Stimulated activated naive B cell treated with anti-CD40 and anti-IgM and Interleukin-4, amounts not matched to agents 10 μg/mL and 1 μg/mL and 100 μg/mL, for 72 hours (primary cell): ENCODE data around the gene ZNF17.

Experiments used
- ATAC-seq, 2 donors: fragments of 150-1000 bp; cut with Tn5 transposase; replicated peaks; 2 replicates each; pipeline ENCODE4 v1.10.0; 2021; ENCODE audit warnings: moderate library complexity in 1 of 2
- DNase-seq: peaks from one replicate; pipeline ENCODE4 v3.0.0; 2021
- H3K27ac Mint-ChIP-seq: one replicate; pipeline ENCODE4 v1.8.0; 2022; ENCODE audit warnings: mild to moderate bottlenecking, mixed read lengths
- H3K27me3 Mint-ChIP-seq, 2 donors: one replicate each; pipeline ENCODE4 v1.8.0; 2022; ENCODE audit warnings: mixed read lengths in 2 of 2
- H3K36me3 Mint-ChIP-seq, 2 donors: one replicate each; pipeline ENCODE4 v1.8.0; 2022; ENCODE audit warnings: mixed read lengths in 2 of 2, mild to moderate bottlenecking in 1 of 2
- H3K4me1 Mint-ChIP-seq, 2 donors: one replicate each; pipeline ENCODE4 v1.8.0; 2022; ENCODE audit warnings: mixed read lengths in 2 of 2, mild to moderate bottlenecking in 1 of 2
- H3K4me3 Mint-ChIP-seq, 2 donors: one replicate each; pipeline ENCODE4 v1.8.0; 2022; ENCODE audit warnings: mild to moderate bottlenecking in 2 of 2, mixed read lengths in 2 of 2, moderate library complexity in 1 of 2
- H3K9me3 Mint-ChIP-seq, 2 donors: one replicate each; pipeline ENCODE4 v1.8.0; 2022; ENCODE audit warnings: mixed read lengths in 2 of 2, mild to moderate bottlenecking in 1 of 2

The ZNF17 gene

GRCh38 chr19:57389730-57390598, 21.0 kb upstream of the ZNF17 start, which contains the start of gene ZNF548:
Gene ZNF548, plus strand, starts transcription at chr19:57389854. Its CDS starts 246 bp downstream, at chr19:57390100.
- Mint-ChIP-seq H3K27ac (peak within 1 kb of the TSS; percentile 97), H3K4me1 (peaks cover 26 to 37% of the 10 kb centered on the region in 2 donors), H3K9me3 (no peaks in the 10 kb centered on the region), H3K27me3 (no peaks in the 10 kb centered on the region), H3K4me3 (peak within 1 kb of the TSS; percentile 95 to 97), H3K36me3 (peaks cover 24 to 27% of the 10 kb centered on the region in 2 donors)
- DNase-seq = peak; percentile 96
- ATAC-seq = peak; percentile 99 to 100

GRCh38 chr19:57395710-57396109, 15.3 kb upstream of the ZNF17 start:
- no peak for DNase-seq
- H3K36me3 Mint-ChIP-seq = peaks cover 61 to 72% of the 10 kb centered on the region in 2 donors
- H3K27ac Mint-ChIP-seq = peak overlapping the region; percentile 59
- ATAC-seq = no peak
- peaks cover 3 to 5% of the 10 kb centered on the region in 2 donors for H3K9me3 Mint-ChIP-seq
- peaks cover 15 to 36% of the 10 kb centered on the region in 2 donors for H3K4me1 Mint-ChIP-seq
- H3K4me3 Mint-ChIP-seq = no peak overlapping the region
- H3K27me3 Mint-ChIP-seq = no peaks in the 10 kb centered on the region

GRCh38 chr19:57398868-57399267, 12.1 kb upstream of the ZNF17 start:
- Mint-ChIP-seq H3K4me1 (peaks cover 7 to 25% of the 10 kb centered on the region in 2 donors), H3K9me3 (peaks cover 4 to 8% of the 10 kb centered on the region in 2 donors), H3K4me3 (no peak overlapping the region)

GRCh38 chr19:57403737-57404563, 7.0 kb upstream of the ZNF17 start:
- ATAC-seq (no peak), DNase-seq (no peak)
- Mint-ChIP-seq H3K27me3 (no peaks in the 10 kb centered on the region), H3K27ac (no peak overlapping the region), H3K36me3 (peaks cover 15 to 26% of the 10 kb centered on the region in 2 donors), H3K9me3 (peaks cover 1 to 4% of the 10 kb centered on the region in 2 donors), H3K4me1 (peaks cover 7% of the 10 kb centered on the region in 2 donors), H3K4me3 (no peak overlapping the region)

More at GRCh38 chr19:57398868-57399267, 12.1 kb upstream of the ZNF17 start:
- ATAC-seq (no peak), DNase-seq (no peak)
- no peaks in the 10 kb centered on the region for H3K27me3 Mint-ChIP-seq
- peaks cover 58 to 76% of the 10 kb centered on the region in 2 donors for H3K36me3 Mint-ChIP-seq
- no peak overlapping the region for H3K27ac Mint-ChIP-seq

GRCh38 chr19:57406516-57407123, 4.3 kb upstream of the ZNF17 start:
- Mint-ChIP-seq H3K36me3 (peaks cover 7 to 10% of the 10 kb centered on the region in 2 donors), H3K4me1 (peaks cover 15 to 17% of the 10 kb centered on the region in 2 donors), H3K9me3 (peaks cover 1 to 4% of the 10 kb centered on the region in 2 donors), H3K27ac (peak overlapping the region; percentile 73), H3K4me3 (no peak overlapping the region), H3K27me3 (no peaks in the 10 kb centered on the region)
- peak; percentile 71 for DNase-seq
- peak; percentile 74 to 75 for ATAC-seq

GRCh38 chr19:57419439-57419838, 8.5 kb downstream of the ZNF17 start:
- H3K9me3 Mint-ChIP-seq = peaks cover 3 to 22% of the 10 kb centered on the region in 2 donors

GRCh38 chr19:57421037-57421436, 10.1 kb downstream of the ZNF17 start:
- Mint-ChIP-seq H3K9me3 (peaks cover 3 to 17% of the 10 kb centered on the region in 2 donors), H3K36me3 (peaks cover 47 to 55% of the 10 kb centered on the region in 2 donors)

More at GRCh38 chr19:57419439-57419838, 8.5 kb downstream of the ZNF17 start:
- Mint-ChIP-seq H3K4me1 (peaks cover 10 to 11% of the 10 kb centered on the region in 2 donors), H3K27ac (no peak overlapping the region), H3K27me3 (no peaks in the 10 kb centered on the region), H3K36me3 (peaks cover 60 to 69% of the 10 kb centered on the region in 2 donors), H3K4me3 (no peak overlapping the region)
- no peak for DNase-seq
- no peak for ATAC-seq

GRCh38 chr19:57434386-57435061, 23.6 kb downstream of the ZNF17 start:
- ATAC-seq (peak; percentile 13 to 17), DNase-seq (no peak)
- Mint-ChIP-seq H3K4me1 (peaks cover 27 to 36% of the 10 kb centered on the region in 2 donors), H3K4me3 (peak overlapping the region; percentile 97 to 98), H3K36me3 (peaks cover 9 to 33% of the 10 kb centered on the region in 2 donors), H3K27ac (peak overlapping the region; percentile 96), H3K9me3 (no peaks in the 10 kb centered on the region), H3K27me3 (no peaks in the 10 kb centered on the region)

More at GRCh38 chr19:57421037-57421436, 10.1 kb downstream of the ZNF17 start:
- Mint-ChIP-seq H3K4me3 (no peak overlapping the region), H3K27ac (no peak overlapping the region), H3K27me3 (no peaks in the 10 kb centered on the region), H3K4me1 (peaks cover 2 to 6% of the 10 kb centered on the region in 2 donors)
- DNase-seq (no peak), ATAC-seq (no peak)

- Mint-ChIP-seq H3K4me1 (peaks cover 35 to 44% of the 10 kb centered on the region in 2 donors), H3K27me3 (no peaks in the 10 kb centered on the region), H3K9me3 (peaks cover 0 to under 1% of the 10 kb centered on the region in 2 donors), H3K36me3 (peaks cover 11 to 37% of the 10 kb centered on the region in 2 donors), H3K4me3 (peak within 1 kb of the TSS; percentile 97 to 98), H3K27ac (peak within 1 kb of the TSS; percentile 96)
- ATAC-seq (peak; percentile 97 to 98), DNase-seq (peak; percentile 96)
Measured at GRCh38 chr19:57435062-57435978, 24.4 kb downstream of the ZNF17 start, which contains the start of gene ZNF749. Gene ZNF749, plus strand, starts transcription at chr19:57435325. Its CDS starts 254 bp downstream, at chr19:57435579.

- peak overlapping the region; percentile 97 to 98 for H3K4me3 Mint-ChIP-seq
- H3K27me3 Mint-ChIP-seq = no peaks in the 10 kb centered on the region
- DNase-seq (no peak), ATAC-seq (no peak)
- H3K4me1 Mint-ChIP-seq = peaks cover 42 to 55% of the 10 kb centered on the region in 2 donors
- peak overlapping the region; percentile 96 for H3K27ac Mint-ChIP-seq
- H3K9me3 Mint-ChIP-seq = peaks cover 0 to 4% of the 10 kb centered on the region in 2 donors
- peaks cover 16 to 43% of the 10 kb centered on the region in 2 donors for H3K36me3 Mint-ChIP-seq
Measured at GRCh38 chr19:57436417-57436816, 25.5 kb downstream of the ZNF17 start.

GRCh38 chr19:57437931-57438330, 27.0 kb downstream of the ZNF17 start:
- ATAC-seq = no peak
- Mint-ChIP-seq H3K36me3 (peaks cover 21 to 56% of the 10 kb centered on the region in 2 donors), H3K9me3 (peaks cover 0 to 4% of the 10 kb centered on the region in 2 donors), H3K27me3 (no peaks in the 10 kb centered on the region), H3K27ac (no peak overlapping the region), H3K4me1 (peaks cover 48 to 60% of the 10 kb centered on the region in 2 donors), H3K4me3 (no peak overlapping the region)
- DNase-seq = no peak

- Mint-ChIP-seq H3K27ac (peak overlapping the region; percentile 48), H3K36me3 (peaks cover 30 to 66% of the 10 kb centered on the region in 2 donors), H3K27me3 (no peaks in the 10 kb centered on the region), H3K4me3 (no peak overlapping the region), H3K4me1 (peaks cover 50 to 64% of the 10 kb centered on the region in 2 donors), H3K9me3 (peaks cover under 1 to 4% of the 10 kb centered on the region in 2 donors)
- DNase-seq (no peak), ATAC-seq (no peak)
Measured at GRCh38 chr19:57438925-57439324, 28.0 kb downstream of the ZNF17 start.
